Fibroblast of skin of left biceps (primary cell): Measurements from ENCODE around the gene TAB2.
"Not testable (repeated sequence)": the region's sequence is repeated elsewhere in the genome, so short reads cannot be mapped to it uniquely, and the experiment has no call there.

Experiments
- DNase-seq, 2 experiments: peaks; one replicate each; pipeline ENCODE4 v3.0.0-alpha.2; 2013; ENCODE audit warnings: low read depth in 2 of 2

Gene TAB2

DNA sequence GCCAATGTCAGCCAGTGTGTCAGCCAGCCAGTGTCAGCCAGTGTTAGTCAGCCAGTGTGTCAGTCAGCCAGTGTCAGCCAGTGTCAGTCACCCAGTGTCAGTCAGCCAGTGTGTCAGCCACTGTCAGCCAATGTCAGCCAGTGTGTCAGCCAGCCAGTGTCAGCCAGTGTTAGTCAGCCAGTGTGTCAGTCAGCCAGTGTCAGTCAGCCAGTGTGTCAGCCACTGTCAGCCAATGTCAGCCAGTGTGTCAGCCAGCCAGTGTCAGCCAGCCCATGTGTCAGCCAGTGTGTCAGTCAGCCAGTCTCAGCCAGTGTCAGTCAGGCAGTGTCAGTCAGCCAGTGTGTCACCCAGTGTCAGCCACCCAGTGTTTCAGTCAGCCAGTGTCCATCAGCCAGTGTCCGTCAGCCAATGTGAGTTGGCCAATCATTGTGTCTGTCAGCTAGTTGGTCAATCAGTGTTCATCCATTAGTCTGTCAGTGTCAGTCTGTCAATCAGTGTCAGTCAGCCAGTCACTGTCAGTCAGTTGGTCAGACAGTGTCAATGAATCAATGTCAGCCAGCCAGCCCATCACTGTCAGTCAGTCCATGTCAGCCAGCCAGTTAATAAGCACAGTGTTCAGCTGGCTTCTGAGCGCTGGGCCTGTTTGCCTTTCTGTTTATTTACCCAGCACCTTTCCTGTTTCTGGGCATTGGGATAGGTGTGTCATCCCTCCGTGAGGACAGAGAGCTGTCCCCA, 127.0 kb downstream of the TAB2 start:
- not testable (repeated sequence) for DNase-seq

DNA sequence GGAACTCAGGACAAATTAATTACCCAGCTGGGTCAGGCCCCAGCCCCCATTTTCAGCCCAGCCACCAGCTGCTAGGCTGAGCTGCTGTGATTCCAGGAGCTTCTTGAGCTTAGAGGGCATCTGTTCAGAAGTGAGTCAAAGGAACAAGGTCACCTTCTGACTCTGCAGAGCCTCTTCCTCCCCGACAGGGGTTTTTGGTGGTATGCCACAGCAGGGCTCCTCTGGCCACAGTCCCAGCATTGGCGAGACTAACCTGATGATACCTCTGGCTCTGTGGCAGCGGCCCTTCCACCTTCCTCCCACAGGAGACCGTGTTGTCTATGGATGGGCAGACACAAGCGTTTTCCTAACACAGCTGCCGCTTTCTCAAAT, 127.6 kb downstream of the TAB2 start:
- DNase-seq: no peak

GRCh38 chr6:149445573-149445972, 128.1 kb downstream of the TAB2 start:
- no peak for DNase-seq

DNA sequence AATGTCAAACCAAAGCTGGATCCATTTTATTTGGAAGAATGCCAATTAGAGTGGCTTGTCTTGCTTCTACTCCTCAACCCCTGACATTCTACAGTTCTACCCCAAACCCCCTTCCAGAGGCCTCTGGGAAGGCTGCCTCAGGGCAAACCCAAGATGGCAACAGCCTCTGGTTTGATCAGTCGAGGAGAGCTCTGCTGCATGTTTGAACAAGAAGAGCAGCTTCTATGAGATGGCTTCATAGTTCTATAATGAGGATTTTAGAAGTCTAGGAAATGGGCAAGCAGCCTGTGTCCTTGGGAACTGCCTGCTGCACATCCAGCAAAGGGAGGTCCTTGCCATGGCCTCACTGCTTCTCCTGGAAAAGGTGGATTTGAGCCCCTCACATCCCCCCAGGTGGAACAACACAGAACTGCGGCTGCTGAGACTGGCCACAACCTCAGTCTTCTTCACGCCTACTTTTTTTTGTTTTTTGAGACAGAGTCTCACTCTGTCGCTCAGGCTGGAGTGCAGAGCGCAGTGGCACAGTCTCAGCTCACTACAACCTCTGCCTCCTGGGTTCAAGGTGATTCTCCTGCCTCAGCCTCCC, 129.4 kb downstream of the TAB2 start:
- no peak for DNase-seq

GRCh38 chr6:149448821-149449453, 131.4 kb downstream of the TAB2 start:
- DNase-seq: no peak

GRCh38 chr6:149449831-149450678, 132.5 kb downstream of the TAB2 start:
- DNase-seq: no peak

DNA sequence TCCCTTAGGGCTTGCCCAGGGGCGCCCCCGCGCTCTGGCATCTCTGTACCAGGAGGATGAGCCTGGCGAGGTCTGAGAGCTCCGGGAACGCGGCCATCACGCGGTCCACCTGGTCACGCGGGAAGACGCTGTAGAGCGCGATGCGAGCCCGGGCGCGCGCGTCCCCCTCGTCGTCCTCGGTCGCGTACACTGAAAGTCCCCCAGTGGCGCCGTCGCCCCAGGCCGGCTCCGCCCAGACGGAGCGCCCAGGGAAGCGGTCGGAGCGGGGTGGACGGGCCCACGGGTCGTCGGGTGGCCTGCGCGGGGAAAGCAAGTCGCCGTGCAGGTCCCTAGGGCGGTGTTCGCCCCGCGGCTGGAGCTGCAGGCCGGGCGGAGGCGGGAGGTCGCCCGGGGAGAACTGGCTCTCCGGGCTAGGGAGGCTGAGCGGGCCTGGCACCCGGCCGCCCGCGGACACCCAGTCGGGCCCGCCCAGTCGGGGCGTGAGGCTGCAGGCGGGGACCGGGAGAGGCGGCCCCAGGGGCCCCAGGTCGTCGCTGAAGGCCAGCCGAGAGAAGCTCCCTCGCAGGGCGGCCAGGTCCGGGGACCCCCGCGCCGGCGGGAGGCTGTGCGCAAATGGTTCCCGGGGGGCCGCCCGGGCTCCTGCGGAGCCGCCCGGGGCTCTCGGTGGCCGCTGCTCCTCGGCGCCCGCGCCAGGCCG, 133.3 kb downstream of the TAB2 start:
- no peak for DNase-seq

GRCh38 chr6:149451376-149452036, 134.0 kb downstream of the TAB2 start:
- no peak for DNase-seq

DNA sequence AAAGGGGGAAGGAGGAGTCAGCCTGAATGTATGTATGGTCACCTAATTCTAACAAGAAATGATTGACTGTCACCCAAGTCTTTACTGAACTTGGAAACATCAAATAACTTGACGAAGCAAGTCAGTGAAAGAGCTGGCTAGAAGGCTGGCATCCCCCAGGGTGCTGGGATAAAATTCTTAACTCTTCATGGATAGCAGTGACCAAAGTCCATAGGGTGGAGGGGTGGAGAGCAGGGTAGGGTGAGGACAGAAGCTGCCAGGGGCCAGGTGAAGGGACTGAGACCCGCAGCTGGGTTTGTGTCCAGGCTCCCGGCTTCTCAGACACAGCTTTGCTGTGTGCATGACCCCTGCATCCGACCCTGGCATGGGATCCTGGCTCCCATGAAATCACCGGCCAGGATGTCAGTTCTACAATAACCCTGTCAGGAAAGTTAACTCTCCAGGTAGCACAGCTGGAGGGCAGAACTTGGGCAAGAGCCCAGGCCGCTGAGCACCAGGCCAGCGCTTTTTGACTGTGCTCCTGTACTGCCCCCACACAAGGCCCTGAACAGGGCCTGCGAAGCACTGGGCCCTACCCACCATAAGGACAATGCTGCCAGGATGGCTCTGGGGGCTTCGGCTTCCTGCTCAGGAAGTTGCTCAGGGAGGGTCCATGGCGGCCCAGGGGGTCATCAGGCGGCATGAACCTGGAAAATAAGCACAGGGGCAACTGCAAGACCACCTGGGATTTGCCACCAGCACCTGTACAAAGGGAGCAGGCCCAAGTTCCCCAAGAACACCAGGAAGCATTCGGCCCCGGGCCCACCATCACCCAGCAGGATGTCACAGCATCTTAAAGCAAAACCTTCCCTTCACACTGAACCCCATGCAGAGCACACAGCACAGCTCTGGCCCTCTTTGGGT, 134.8 kb downstream of the TAB2 start:
- no peak for DNase-seq

- DNase-seq: no peak
Measured at GRCh38 chr6:149453597-149454345, 136.3 kb downstream of the TAB2 start.

DNA sequence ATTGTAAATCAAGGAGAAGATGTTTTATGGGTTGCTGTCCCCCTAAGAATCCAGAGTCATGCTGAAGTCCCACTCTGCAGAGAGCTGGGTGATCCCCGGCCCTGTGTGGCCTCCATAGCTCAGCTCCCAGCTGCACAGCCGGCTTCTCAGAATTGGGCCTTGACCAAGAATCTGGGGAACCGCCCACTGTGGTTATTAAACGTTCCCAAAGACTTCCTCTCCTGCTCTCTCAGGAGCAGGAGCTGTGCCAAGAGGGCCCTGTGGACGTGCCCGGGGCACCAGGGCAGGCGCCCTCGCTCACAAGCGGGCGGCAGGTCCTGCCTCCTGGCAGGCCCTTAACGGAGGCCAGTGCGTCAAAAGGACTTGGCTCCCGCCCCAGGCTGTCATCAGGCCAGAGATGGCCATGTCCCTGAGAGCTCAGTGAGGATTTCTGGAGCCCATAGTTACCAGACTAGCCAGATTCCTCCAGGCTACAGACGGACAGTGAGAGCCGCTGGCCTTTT, 136.9 kb downstream of the TAB2 start:
- peak; percentile 56 for DNase-seq

DNA sequence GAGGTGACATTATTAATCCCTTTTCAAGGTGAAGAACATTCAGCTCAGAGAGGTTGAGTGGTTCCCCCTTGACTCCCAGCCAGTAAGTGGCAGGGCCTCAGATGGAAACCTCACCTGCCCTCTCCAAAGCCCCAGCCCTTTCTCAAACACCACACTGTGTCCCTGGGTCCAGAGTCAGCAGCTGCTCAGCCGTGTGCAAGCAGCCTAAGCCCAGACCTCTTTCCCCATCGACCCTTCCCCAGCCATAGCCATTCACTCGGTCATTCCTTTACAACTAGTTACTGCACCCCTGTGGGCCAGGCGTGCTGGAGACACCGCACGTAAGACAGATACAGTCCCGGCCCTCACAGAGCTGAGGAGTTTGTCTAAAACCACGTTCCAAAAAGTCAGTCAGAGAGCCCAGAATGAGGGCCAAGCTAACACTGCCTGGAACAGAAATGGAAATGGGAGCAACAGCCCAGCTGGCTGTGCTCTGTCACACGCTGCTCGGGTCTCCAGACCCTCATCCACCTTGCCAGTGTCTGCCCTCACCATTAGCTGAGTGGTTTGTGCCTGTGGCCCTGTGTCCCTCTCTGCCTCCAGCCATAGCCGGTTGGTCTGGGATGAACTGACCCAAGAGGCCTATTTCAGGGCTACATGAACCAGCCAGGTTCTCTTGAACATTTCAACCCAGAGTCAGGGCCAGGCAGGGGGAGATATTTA, 137.7 kb downstream of the TAB2 start:
- DNase-seq: no peak

GRCh38 chr6:149456311-149457021, 139.0 kb downstream of the TAB2 start:
- no peak for DNase-seq

DNA sequence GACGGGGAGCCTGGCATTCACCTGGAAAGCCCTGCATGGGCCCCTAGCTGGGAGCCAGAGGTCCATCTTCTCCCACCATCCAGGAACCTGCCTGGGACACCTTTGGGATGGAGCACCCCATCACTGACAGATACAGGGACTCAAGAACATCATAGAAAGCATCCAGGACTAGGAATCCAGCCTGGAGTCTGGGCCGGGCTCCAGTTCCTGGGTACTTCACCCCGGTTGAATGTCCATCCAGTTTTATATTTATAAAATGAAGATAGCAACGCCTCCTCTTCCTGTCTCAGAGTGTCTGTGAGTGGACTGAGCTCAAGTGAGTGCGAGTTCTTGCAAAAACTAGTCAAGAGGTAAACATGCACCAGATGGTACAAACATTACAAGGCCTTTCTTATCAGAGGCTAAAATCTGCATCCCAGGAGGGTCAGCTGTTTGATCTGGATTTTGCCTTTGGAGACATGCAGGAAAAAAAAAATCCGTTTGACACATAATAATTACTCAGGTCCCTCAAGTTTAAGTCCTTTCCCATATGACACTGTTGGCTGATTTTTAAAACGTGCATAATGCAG, 139.9 kb downstream of the TAB2 start:
- DNase-seq: no peak

DNA sequence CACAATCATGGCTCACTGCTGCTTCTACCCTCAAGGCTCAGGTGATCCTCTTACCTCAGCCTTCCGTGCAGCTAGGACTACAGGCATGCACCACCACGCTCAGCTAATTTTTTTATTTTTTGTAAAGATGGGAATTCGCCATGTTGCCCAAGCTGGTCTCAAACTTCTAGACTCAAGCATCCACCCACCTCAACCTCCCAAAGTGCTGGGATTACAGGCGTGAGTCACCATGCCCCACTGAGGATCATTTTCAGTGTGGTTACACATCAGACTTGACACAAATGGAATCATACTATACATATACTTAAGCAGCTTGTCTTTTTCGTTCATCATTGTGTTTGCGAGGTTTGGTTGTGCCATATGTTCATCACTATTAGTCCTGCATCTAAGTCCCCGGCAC, 140.7 kb downstream of the TAB2 start:
- DNase-seq: no peak

- DNase-seq: no peak
Measured at GRCh38 chr6:149458806-149459205, 141.3 kb downstream of the TAB2 start.

- DNase-seq: peak in 1 of 2 experiments; percentile 6
Measured at GRCh38 chr6:149459761-149460160, 142.2 kb downstream of the TAB2 start.

DNA sequence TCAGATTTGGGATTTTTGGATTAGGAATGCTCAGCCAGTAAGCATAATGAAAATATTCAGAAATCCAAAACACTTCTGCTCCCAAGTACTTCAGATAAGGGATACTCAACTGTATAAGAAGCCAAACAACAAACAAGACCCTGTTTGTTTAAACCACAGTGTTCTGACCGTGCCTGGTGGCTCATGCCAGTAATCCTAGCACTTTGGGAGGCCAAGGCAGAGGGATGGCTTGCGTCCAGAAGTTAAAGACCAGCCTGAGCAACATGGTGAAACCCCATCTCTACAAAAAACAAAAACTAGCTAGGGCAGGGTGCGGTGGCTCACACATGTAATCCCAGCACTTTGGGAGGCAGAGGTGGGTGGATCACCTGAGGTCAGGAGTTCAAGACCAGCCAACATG, 142.7 kb downstream of the TAB2 start:
- not testable (repeated sequence) for DNase-seq
